ENCODE measurements around the gene TOGARAM1.

TOGARAM1 gene

DNA sequence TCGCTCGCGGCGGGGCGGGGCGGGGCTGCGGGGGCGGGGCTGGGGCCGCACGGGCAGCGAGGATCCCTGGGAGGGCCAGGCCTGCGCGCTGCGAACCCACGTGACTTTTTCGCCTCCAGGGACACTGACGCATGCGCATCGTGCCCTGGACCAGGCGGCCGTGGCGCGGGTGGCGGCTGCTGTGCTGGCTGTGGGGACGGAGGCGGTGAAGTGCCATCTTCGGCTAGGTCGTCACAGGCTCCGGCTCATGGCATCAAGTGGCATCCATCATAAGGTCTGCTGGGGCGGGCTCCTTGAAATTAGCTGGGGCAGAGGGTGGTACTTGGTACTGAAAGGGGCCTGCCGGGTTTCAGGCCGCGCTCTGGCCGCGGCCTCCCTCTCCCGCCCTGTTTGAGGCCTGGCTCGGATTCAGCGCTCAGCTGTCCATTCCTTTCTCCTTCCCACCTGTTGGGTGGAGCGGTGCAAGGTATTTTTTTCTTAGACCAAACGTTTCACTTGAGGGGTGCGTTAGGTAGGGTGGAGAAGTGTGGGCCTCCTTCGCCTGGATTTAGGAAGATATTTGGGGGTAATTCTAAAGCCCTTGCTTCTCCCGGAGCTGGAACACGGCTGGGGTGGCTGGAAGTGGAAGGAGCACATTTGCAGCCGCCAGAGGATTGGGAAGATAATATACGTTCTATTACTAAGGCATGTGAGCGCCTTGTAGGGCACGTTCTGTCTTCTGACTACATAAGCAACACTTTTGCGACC is 122.2 kb downstream of the TOGARAM1 start, which contains the start of gene PRPF39:
Gene PRPF39 (plus strand): TSS at position 141 of the 747 bp plus-strand sequence. CDS start 11,124 bp downstream, outside the sequence.
- peak within 1 kb of the TSS; percentile 97 to 99 for H3K27ac Mint-ChIP-seq
- DNase-seq (peak; percentile 96), ATAC-seq (peak; percentile 98)
- H3K4me3 Mint-ChIP-seq, result peak within 1 kb of the TSS; percentile 93 to 99
- H3K27me3 Mint-ChIP-seq, result no peaks in the 10 kb centered on the region
- peaks cover 56% of the 10 kb centered on the region for H3K4me1 Mint-ChIP-seq
- H3K9me3 Mint-ChIP-seq, result no peaks in the 10 kb centered on the region

DNA sequence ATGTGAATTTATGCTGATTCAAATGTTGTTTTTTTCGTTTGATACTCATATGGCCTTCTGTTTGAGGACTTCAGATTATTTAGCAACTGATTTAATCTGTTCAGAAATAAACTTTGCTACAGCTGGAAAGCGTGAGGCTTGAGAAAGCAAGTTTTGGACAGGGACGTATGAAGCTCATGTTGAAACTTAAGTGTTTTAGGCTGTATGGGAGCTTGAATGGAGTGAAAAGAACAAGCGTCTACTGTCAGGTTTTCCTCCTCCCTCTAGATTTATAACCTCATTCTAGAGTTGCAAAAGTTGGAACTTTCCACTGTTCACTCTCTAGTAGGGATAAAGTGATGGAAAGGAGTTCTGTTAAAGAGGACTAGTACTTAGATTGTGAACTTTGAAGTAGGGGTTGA is 123.0 kb downstream of the TOGARAM1 start:
- peak overlapping the region; percentile 93 to 99 for H3K4me3 Mint-ChIP-seq
- H3K4me1 Mint-ChIP-seq, result peaks cover 64% of the 10 kb centered on the region
- ATAC-seq (no peak), DNase-seq (no peak)
- H3K27me3 Mint-ChIP-seq, result no peaks in the 10 kb centered on the region
- no peaks in the 10 kb centered on the region for H3K9me3 Mint-ChIP-seq
- peak overlapping the region in 1 of 2 donors; percentile 97 for H3K27ac Mint-ChIP-seq

DNA sequence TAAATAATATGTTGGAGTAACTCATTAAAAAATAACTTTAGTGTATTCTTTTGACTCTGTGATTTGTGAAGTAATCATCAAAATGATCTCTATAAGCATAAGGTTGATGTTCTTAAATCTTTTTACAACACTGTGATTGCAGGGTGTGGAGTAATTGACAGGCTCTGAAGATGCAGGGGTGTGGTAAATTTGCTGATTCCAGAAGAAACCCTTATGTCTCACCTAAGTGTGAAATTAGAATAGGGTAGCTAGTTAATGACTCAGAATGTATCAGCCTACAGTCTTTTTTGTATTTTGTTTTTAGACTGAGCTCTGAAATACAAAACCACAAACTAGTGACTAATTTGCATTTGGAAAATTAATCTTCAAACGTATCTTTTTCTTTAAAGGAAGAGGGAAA is 127.8 kb downstream of the TOGARAM1 start:
- Mint-ChIP-seq H3K4me1 (peaks cover 67% of the 10 kb centered on the region), H3K27me3 (no peaks in the 10 kb centered on the region), H3K9me3 (no peaks in the 10 kb centered on the region), H3K27ac (peak overlapping the region; percentile 34 to 85), H3K4me3 (peak overlapping the region in 1 of 2 donors; percentile 28)
- DNase-seq (no peak), ATAC-seq (peak; percentile 100)

DNA sequence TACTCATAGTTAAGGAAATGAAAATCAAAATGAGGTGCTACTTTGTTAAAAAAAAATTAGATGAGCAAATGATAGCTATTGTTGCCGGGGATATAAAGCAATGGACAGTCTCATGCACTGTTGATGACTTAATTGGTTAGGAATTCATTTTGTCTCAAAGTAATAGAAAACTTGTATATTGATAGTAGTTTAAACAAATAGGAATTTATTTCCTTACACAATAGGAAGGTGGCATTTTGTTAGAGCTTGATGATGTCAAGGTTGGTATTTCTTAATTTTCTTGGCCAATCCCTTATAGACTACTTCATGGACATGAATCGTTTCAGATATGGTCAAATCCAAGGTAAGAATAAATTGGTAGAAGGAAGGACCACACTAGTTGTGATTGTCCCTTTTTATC is 129.7 kb downstream of the TOGARAM1 start:
- ATAC-seq (no peak), DNase-seq (no peak)
- Mint-ChIP-seq H3K27me3 (no peaks in the 10 kb centered on the region), H3K4me1 (peaks cover 49% of the 10 kb centered on the region), H3K27ac (peak overlapping the region in 1 of 2 donors; percentile 77), H3K4me3 (no peak overlapping the region), H3K9me3 (no peaks in the 10 kb centered on the region)

DNA sequence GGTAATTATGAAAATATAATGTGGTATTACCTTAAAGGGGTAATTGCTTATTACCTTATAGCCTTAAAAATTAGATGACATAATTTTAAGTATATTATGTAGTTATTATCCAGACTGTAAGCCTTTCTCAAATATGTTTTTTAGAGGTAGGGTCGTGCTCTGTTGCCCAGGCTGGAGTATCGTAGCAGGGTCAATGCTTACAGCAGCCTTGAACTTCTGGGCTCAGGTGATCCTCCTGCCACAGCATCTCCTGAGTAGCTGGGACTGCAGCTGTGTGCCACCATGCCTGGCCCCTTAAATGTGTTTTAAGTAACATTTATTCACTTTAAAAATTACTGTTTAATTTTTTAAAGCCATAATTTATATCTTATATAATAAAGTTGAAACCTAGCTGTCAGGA is 132.3 kb downstream of the TOGARAM1 start:
- H3K9me3 Mint-ChIP-seq, result no peaks in the 10 kb centered on the region
- ATAC-seq (no peak), DNase-seq (no peak)
- no peaks in the 10 kb centered on the region for H3K27me3 Mint-ChIP-seq
- peaks cover 24% of the 10 kb centered on the region for H3K4me1 Mint-ChIP-seq
- H3K27ac Mint-ChIP-seq, result no peak overlapping the region
- H3K4me3 Mint-ChIP-seq, result no peak overlapping the region

DNA sequence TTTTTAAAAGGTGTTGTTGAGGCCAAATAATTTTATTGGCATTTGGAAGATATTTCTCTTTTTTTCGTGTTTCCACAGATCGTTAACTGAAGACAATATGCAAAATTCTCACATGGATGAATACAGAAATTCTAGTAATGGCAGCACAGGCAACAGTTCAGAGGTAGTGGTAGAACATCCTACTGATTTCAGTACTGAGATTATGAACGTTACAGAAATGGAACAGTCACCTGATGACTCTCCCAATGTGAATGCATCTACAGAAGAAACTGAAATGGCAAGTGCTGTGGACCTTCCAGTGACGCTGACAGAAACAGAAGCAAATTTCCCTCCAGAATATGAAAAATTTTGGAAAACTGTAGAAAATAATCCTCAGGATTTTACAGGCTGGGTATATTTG is 133.2 kb downstream of the TOGARAM1 start:
- no peaks in the 10 kb centered on the region for H3K27me3 Mint-ChIP-seq
- H3K4me3 Mint-ChIP-seq, result no peak overlapping the region
- ATAC-seq (peak; percentile 74), DNase-seq (no peak)
- peaks cover 16% of the 10 kb centered on the region for H3K4me1 Mint-ChIP-seq
- no peaks in the 10 kb centered on the region for H3K9me3 Mint-ChIP-seq
- H3K27ac Mint-ChIP-seq, result no peak overlapping the region

DNA sequence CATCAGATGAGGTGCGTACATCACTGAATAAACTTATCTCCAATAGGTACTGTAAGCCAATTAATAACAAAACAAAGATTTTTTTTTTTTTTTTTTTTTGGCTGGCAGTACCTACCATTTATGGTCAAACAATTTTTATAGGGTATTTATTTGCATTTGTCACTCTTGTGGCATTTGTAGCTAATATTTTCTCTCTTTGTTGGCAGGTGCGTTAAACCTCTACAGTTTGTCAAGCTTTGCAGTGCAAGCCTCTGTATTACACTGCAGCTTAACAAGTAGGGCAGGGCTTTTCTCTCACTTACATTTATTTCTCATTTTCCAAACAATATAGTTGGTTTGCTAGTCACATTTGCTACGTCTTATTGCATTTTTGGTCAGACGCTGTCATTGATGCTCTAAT is 134.2 kb downstream of the TOGARAM1 start:
- H3K27ac Mint-ChIP-seq, result no peak overlapping the region
- H3K27me3 Mint-ChIP-seq, result no peaks in the 10 kb centered on the region
- H3K4me3 Mint-ChIP-seq, result no peak overlapping the region
- DNase-seq (no peak), ATAC-seq (no peak)
- H3K9me3 Mint-ChIP-seq, result no peaks in the 10 kb centered on the region
- H3K4me1 Mint-ChIP-seq, result peaks cover 6% of the 10 kb centered on the region

DNA sequence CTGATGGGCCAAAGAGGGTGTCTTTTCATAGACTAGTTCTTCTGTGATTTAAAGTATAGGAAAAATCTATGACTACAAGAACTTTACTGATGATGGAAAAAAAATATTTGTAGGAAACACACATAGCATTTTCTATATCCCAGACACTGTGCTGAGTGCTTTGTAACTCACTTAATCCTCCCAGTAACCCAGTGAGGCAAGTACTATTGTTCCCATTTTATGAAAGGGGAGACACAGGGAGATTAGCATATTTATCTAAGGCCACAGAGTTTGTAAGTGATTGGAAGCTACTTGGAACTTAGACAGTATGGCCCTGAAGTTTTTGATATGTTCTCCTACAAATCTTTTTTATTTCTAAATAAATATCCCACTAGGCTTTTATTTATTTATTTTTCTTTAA is 141.8 kb downstream of the TOGARAM1 start:
- Mint-ChIP-seq H3K9me3 (no peaks in the 10 kb centered on the region), H3K4me3 (no peak overlapping the region), H3K4me1 (peaks cover 2% of the 10 kb centered on the region), H3K27ac (no peak overlapping the region), H3K27me3 (no peaks in the 10 kb centered on the region)
- DNase-seq (no peak), ATAC-seq (no peak)

DNA sequence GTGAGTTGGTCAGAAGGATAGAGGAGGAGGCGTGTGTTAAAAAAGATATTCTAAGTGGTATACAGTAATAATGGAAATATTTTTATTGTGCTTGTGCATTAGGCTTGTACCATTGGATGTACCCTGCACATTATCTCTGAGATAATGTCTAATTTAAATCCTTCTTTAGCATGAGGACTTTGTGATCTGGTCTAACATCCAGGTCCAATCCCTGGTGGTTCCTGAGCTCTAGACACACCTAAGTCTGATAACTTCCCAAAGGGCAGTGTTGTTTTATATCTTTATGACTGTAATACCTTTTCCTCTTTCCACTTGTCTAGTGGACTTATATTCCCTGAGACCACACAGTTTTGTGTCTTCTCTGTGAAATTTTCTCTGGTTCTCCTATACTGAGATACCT is 142.6 kb downstream of the TOGARAM1 start:
- H3K27ac Mint-ChIP-seq, result no peak overlapping the region
- H3K27me3 Mint-ChIP-seq, result no peaks in the 10 kb centered on the region
- peaks cover 6% of the 10 kb centered on the region for H3K4me1 Mint-ChIP-seq
- no peak for ATAC-seq
- H3K9me3 Mint-ChIP-seq, result no peaks in the 10 kb centered on the region
- no peak for DNase-seq
- H3K4me3 Mint-ChIP-seq, result no peak overlapping the region

DNA sequence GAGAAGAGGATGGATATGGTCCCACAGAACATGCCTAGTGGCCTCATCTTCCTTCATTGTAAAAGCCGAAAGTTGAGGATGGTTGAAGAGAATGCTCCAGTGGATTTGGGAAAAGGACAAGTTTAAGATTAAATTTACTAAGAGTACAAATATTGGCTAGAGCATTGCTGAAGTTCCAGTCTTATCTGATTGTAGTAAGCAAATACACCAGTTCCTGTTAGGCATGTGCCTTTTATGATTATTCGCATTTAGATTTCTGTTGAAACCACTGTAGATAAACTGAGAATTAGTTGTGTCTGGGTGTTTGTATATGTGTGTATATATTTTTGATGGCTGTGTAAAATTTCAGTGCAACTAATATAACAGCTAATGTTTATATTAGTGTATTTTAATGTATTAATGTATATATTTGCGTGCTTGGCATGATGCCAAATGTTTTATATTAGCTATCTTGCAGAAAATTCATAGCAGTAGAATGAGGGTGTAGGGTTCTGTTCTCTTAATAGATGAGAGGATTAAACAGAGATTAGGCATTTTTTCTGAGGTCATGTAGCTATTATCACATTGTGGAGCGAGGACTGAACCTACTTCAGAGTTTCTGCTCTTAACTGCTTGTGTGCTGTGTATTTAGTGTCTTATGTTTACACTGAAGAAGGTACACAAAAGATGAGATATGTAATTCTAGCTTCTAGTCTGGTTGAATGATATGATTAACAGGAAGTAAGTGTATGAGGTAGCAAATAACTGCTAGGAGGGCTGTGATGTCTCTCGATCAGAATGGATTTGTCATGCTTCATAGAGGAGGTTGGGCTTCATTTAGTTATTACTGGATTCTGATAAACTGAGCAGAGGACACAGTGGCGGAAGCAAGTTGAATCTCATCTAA is 151.1 kb downstream of the TOGARAM1 start:
- Mint-ChIP-seq H3K27me3 (no peaks in the 10 kb centered on the region), H3K27ac (peak overlapping the region; percentile 55 to 87), H3K4me1 (peaks cover 16% of the 10 kb centered on the region), H3K4me3 (peak overlapping the region in 1 of 2 donors; percentile 27), H3K9me3 (no peaks in the 10 kb centered on the region)
- no peak for DNase-seq
- peak; percentile 68 for ATAC-seq

DNA sequence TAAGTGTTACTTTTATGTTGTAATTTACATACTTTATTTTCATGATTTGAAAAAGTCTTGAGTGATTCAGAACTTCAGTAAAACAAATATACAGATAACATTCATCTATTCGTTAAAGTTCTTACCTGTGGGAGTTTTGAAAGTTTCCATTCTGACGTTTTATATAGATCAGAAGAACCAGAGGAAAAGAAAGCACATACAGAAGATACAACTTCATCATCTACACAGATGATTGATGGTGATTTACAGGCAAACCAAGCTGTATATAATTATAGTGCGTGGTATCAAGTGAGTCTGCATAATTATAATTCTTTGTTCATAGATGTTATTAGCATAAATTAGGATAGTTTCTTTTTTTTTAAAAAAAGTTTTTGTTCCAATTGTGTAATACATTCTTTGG is 152.3 kb downstream of the TOGARAM1 start:
- Mint-ChIP-seq H3K4me3 (no peak overlapping the region), H3K9me3 (no peaks in the 10 kb centered on the region), H3K27ac (peak overlapping the region in 1 of 2 donors; percentile 33), H3K4me1 (peaks cover 10% of the 10 kb centered on the region), H3K27me3 (no peaks in the 10 kb centered on the region)
- DNase-seq (no peak), ATAC-seq (peak; percentile 62)

DNA sequence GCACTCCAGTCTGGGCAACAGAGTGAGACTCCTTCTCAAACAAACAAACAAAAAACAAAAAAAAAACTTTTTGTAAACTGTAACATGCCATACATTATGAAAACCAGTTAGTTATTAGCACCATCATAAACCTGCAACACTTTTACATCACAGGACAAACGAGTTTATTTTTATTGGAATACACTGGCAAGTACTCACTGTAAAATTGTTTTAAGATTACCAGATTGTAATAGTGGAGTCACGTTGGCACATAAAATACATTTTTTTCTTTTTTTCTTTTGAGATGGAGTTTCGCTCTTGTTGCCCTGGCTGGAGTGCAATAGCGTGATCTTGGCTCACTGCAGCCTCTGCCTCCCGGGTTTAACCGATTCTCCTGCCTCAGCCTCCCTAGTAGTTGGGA is 156.6 kb downstream of the TOGARAM1 start:
- no peaks in the 10 kb centered on the region for H3K9me3 Mint-ChIP-seq
- DNase-seq, result no peak
- peaks cover 5% of the 10 kb centered on the region for H3K4me1 Mint-ChIP-seq
- H3K27ac Mint-ChIP-seq, result no peak overlapping the region
- H3K27me3 Mint-ChIP-seq, result no peaks in the 10 kb centered on the region
- H3K4me3 Mint-ChIP-seq, result no peak overlapping the region
- ATAC-seq, result no peak

DNA sequence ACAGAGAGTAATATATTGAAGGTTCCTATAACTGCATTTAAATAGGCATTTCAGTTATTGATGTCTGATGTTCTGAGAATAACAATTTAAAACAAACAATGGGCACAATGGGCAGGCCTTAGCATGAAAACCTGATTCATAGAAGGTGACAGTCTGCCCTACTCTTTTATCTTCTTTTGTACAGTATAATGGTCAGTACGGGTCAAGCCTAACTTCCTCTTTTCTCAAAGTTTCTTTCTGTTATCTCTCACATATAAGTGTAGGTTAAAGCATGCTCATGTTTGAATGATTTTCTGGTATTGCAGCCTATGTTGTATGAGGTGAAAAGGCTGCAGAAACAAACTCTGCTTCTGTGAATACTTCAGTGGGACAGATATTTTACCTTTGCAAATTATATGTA is 158.1 kb downstream of the TOGARAM1 start:
- no peaks in the 10 kb centered on the region for H3K27me3 Mint-ChIP-seq
- DNase-seq, result no peak
- no peaks in the 10 kb centered on the region for H3K4me1 Mint-ChIP-seq
- no peaks in the 10 kb centered on the region for H3K9me3 Mint-ChIP-seq
- no peak overlapping the region for H3K4me3 Mint-ChIP-seq
- no peak for ATAC-seq
- peak overlapping the region in 1 of 2 donors; percentile 83 for H3K27ac Mint-ChIP-seq

DNA sequence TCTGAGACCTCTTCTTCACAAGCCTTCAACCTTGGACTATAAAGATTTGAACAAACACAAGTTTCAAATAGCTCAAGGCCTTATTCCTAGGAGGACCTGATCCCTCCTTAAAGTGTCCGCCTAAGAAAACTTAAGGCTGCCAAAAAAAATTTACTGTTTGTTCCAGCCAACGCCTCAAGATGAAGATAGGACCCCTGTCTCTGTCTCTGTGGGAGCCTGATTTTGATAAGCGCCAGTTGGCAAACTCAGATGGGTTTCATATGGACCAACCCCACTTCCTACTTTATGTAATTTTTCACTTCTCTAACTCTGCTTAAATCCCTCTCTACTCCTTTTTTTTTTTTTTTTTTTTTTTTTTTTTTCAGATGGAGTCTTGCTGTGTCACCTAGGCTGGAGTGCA is 161.3 kb downstream of the TOGARAM1 start:
- no peak overlapping the region for H3K4me3 Mint-ChIP-seq
- H3K27ac Mint-ChIP-seq, result peak overlapping the region in 1 of 2 donors; percentile 71
- H3K9me3 Mint-ChIP-seq, result no peaks in the 10 kb centered on the region
- DNase-seq, result no peak
- peaks cover 6% of the 10 kb centered on the region for H3K4me1 Mint-ChIP-seq
- ATAC-seq, result no peak
- H3K27me3 Mint-ChIP-seq, result no peaks in the 10 kb centered on the region

All from stimulated activated naive CD8-positive, alpha-beta T cell treated with anti-CD3 and anti-CD28 coated beads, Interleukin-15, amount 100 ng/mL, for 72 hours (primary cell).